PC-9 (cell line): ENCODE data around the gene MCRIP1. TPM values are rescaled to one million over a fixed set of nuclear protein-coding genes. Genes with fewer than 3 reads are reported as not detected.
A peak's percentile ranks its signal among the peaks of the same experiment; 100 is the strongest.

Experiments used
- BruUV-seq: library from RNA; stranded (reverse); fragments of 400-500 nt; replicated peaks from 2 replicates; lab custom pipeline; 2021; lab: Mats Ljungman, UMichigan
- CTCF ChIA-PET: fragments of 300-600 bp; sonication (Branson Sonifier 250); formaldehyde crosslinking; loops from one replicate; lab custom pipeline; 2022; ENCODE audit warnings: antibody characterized with exemption; lab: Charles Lee
- POLR2A ChIA-PET: fragments of 300-600 bp; sonication (Branson Sonifier 250); formaldehyde crosslinking; loops from one replicate; lab custom pipeline; 2022; ENCODE audit warnings: antibody characterized with exemption; ENCODE audit not compliant: unreplicated experiment; lab: Charles Lee
- DNase-seq, 2 experiments: peaks; one replicate each; pipeline versions ENCODE4 v3.0.0 to v3.0.0-alpha.2; 2015 to 2022; ENCODE audit warnings: mixed read lengths in 1 of 2
- H2AFZ ChIP-seq: fragments of 200-600 bp; sonication (generic); 2 replicates; pipeline ENCODE4 v1.8.1; 2017; ENCODE audit warnings: antibody characterized with exemption
- H3F3A ChIP-seq: fragments of 200-600 bp; sonication (generic); 2 replicates; pipeline ENCODE4 v1.8.1; 2017; ENCODE audit warnings: antibody characterized with exemption, mild to moderate bottlenecking, low read depth; ENCODE audit not compliant: insufficient read depth
- H3K27ac ChIP-seq: fragments of 200-600 bp; sonication (generic); 2 replicates; pipeline ENCODE4 v1.6.1; 2016; ENCODE audit warnings: mixed run types
- H3K27me3 ChIP-seq: fragments of 200-600 bp; sonication (generic); 2 replicates; pipeline ENCODE4 v1.6.1; 2016; ENCODE audit warnings: low read depth, mixed run types; ENCODE audit not compliant: insufficient read depth
- H3K36me3 ChIP-seq: fragments of 200-600 bp; sonication (generic); 2 replicates; pipeline ENCODE4 v1.6.1; 2016; ENCODE audit warnings: low read depth, mixed run types
- H3K4me1 ChIP-seq: fragments of 200-600 bp; sonication (generic); replicated peaks from 2 replicates; pipeline ENCODE4 v1.6.1; 2016; ENCODE audit warnings: mixed run types; ENCODE audit not compliant: insufficient read depth
- H3K4me2 ChIP-seq: fragments of 200-600 bp; sonication (generic); 2 replicates; pipeline ENCODE4 v1.6.1; 2017; ENCODE audit warnings: mixed run types
- H3K4me3 ChIP-seq: fragments of 200-600 bp; sonication (generic); 2 replicates; pipeline ENCODE4 v1.6.1; 2016; ENCODE audit warnings: mixed run types
- H3K79me2 ChIP-seq: fragments of 200-600 bp; sonication (generic); 2 replicates; pipeline ENCODE4 v1.6.1; 2017; ENCODE audit warnings: low read depth, mixed run types
- H3K9me2 ChIP-seq: fragments of 200-600 bp; sonication (generic); 2 replicates; pipeline ENCODE4 v1.8.1; 2017; ENCODE audit warnings: mild to moderate bottlenecking; ENCODE audit not compliant: insufficient read depth
- H3K9me3 ChIP-seq: fragments of 200-600 bp; sonication (generic); 2 replicates; pipeline ENCODE4 v1.8.1; 2016; ENCODE audit warnings: low read depth; ENCODE audit not compliant: insufficient read depth
- H4K20me1 ChIP-seq: fragments of 200-600 bp; sonication (generic); 2 replicates; pipeline ENCODE4 v1.8.1; 2017; ENCODE audit not compliant: insufficient read depth
- CTCF ChIP-seq: fragments of 200-600 bp; sonication (generic); conservative IDR thresholded peaks from 2 replicates; pipeline ENCODE4 v1.6.1; 2017; ENCODE audit warnings: mixed run types, antibody characterized with exemption, mild to moderate bottlenecking, moderate library complexity
- EZH2 ChIP-seq: fragments of 200-600 bp; sonication (generic); IDR thresholded peaks from 2 replicates; pipeline ENCODE4 v1.8.0; 2017; ENCODE audit warnings: antibody characterized with exemption, low read depth
- intact Hi-C: fragments of 100-400 bp; cut with micrococcal nuclease; formaldehyde crosslinking; loops from one replicate; pipeline ENCODE4 v1.10.0; 2022; ENCODE audit not compliant: unreplicated experiment
- total RNA-seq: library from RNA; stranded (reverse); gene quantifications from 2 replicates; pipeline ENCODE4 v1.2.3, GENCODE V29; 2021

The MCRIP1 gene
- total RNA-seq, 1 experiment from 2014 or later = 53.8 TPM

DNA sequence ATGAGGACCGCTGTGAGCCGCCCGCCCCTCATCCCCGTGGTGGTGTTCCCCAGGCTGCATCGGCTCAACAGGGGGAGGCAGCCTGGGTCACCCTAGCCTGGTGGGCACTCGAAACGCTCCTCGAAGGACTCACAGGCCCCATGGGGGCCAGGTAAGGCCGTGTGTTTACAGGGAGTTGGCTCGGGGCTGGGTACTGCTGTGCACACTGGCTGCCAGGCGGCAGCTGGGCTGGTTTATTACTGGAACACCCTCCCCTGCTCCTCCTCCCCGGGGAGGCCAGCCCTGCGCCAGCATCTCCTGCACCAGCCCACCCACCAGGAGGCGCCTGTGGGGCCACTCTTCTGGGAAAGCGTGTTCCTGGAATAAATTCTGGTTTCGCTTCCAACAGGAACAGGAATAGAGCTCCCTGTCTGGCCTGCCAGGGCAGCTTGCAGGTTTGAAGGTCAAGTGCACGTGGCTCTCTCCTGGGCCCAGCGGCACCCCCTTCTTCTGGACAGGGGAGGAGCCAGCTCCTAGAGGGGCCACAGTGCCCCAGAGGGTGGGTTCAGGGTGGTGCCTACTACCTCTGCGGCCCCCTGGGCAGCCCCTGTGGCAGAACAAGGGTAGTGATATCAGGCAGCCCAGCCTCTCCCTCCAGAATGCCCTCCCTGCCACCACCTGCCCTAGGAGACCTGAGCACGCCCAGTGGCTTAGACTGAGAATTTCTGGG lies 11.3 kb downstream of the MCRIP1 start:
- Histone ChIP-seq H3F3A (no peaks in the 10 kb centered on the region; the same call in 1 of the 2 replicates), H2AFZ (no peak overlapping the region), H3K27ac (no peak overlapping the region), H3K4me3 (no peak overlapping the region), H4K20me1 (no peaks in the 10 kb centered on the region), H3K4me2 (no peak overlapping the region), H3K79me2 (no peaks in the 10 kb centered on the region), H3K27me3 (no peaks in the 10 kb centered on the region), H3K9me2 (no peaks in the 10 kb centered on the region), H3K9me3 (no peaks in the 10 kb centered on the region), H3K4me1 (no peaks in the 10 kb centered on the region), H3K36me3 (no peaks in the 10 kb centered on the region)
- BruUV-seq = no TSS peak
- intact Hi-C loops = no loop called here
- POLR2A ChIA-PET = interaction anchor here (0.6 kb wide), 1 partner anchor 31 kb away, joined by 7 read pairs; no protein-coding TSS in a partner anchor
- TF ChIP-seq EZH2 (no peak), CTCF (no peak; the same call in 1 of the 2 replicates)
- CTCF ChIA-PET = no interaction called here
- DNase-seq = peak in 1 of 2 experiments; percentile 80

GRCh38 chr17:81821147-81821546 lies 11.9 kb downstream of the MCRIP1 start:
- BruUV-seq = no TSS peak
- DNase-seq = no peak
- Histone ChIP-seq H3K9me3 (no peaks in the 10 kb centered on the region), H3K4me2 (no peak overlapping the region), H3K79me2 (no peaks in the 10 kb centered on the region), H3K4me1 (no peaks in the 10 kb centered on the region), H3K27me3 (no peaks in the 10 kb centered on the region), H2AFZ (no peak overlapping the region), H3F3A (no peaks in the 10 kb centered on the region; the same call in 1 of the 2 replicates), H3K4me3 (no peak overlapping the region), H3K27ac (no peak overlapping the region), H3K36me3 (no peaks in the 10 kb centered on the region), H4K20me1 (no peaks in the 10 kb centered on the region), H3K9me2 (no peaks in the 10 kb centered on the region)
- no peak for TF ChIP-seq CTCF
- no peak for TF ChIP-seq EZH2
- POLR2A ChIA-PET = no interaction called here
- CTCF ChIA-PET = no interaction called here
- intact Hi-C loops = no loop called here

DNA sequence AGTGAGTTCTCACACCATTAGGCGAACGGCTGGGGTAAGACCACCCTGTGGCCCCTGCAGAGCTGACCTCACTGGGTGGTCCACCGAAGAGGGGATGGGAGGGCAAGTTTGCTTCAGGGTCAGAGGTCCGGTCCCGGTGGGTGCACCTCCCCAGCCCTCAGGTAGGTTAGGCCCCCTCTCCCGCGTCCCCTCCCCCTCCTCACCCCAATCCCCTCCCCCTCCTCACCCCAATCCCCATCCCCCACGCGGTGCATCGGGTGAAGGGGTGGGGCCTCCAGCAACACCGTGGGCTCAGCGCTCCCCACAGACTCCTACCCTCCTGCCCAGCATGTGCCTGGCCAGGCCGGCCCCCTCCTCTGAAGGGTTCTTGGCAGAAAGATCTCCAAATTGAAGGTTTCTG lies 13.4 kb downstream of the MCRIP1 start:
- CTCF ChIA-PET = no interaction called here
- no peaks in the 10 kb centered on the region for H3K4me1 ChIP-seq
- H3K4me2 ChIP-seq = no peak overlapping the region
- no peaks in the 10 kb centered on the region for H3K9me2 ChIP-seq
- TF ChIP-seq CTCF (no peak), EZH2 (no peak)
- POLR2A ChIA-PET = no interaction called here
- H3K27me3 ChIP-seq = no peaks in the 10 kb centered on the region
- intact Hi-C loops = no loop called here
- no peaks in the 10 kb centered on the region for H3K79me2 ChIP-seq
- BruUV-seq = no TSS peak
- no peaks in the 10 kb centered on the region; the same call in 1 of the 2 replicates for H3F3A ChIP-seq
- no peak for DNase-seq
- no peak overlapping the region for H3K27ac ChIP-seq
- no peaks in the 10 kb centered on the region for H3K9me3 ChIP-seq
- H2AFZ ChIP-seq = no peak overlapping the region
- no peaks in the 10 kb centered on the region for H4K20me1 ChIP-seq
- H3K36me3 ChIP-seq = no peaks in the 10 kb centered on the region
- H3K4me3 ChIP-seq = no peak overlapping the region
